Thyroid gland (tissue), 4 donors: Measurements from ENCODE around the gene EFCAB8. TPM values are rescaled to one million over a fixed set of nuclear protein-coding genes. Genes with fewer than 3 reads are reported as not detected.

Experiments used
- DNase-seq, 2 donors: peaks; one replicate each; pipeline ENCODE4 v3.0.0-alpha.2; 2019
- H3K27ac ChIP-seq, 3 donors: fragments of 200-600 bp; sonication (generic); 1 replicate in 2 of 3; 2 replicates in 1 of 3; pipeline ENCODE4 v1.5.1; 2016 to 2019; ENCODE audit warnings: mild to moderate bottlenecking in 1 of 3, moderate library complexity in 1 of 3
- H3K27me3 ChIP-seq: fragments of 200-600 bp; sonication (generic); one replicate; pipeline ENCODE4 v1.5.1; 2019
- H3K36me3 ChIP-seq, 2 donors: fragments of 200-600 bp; sonication (generic); one replicate each; pipeline ENCODE4 v1.5.1; 2016 to 2019
- H3K4me1 ChIP-seq, 2 donors: fragments of 200-600 bp; sonication (generic); one replicate each; pipeline ENCODE4 v1.5.1; 2017 to 2019
- H3K4me3 ChIP-seq, 3 donors: fragments of 200-600 bp; sonication (generic); replicated peaks in 1 of 3; 1 replicate in 2 of 3; 2 replicates in 1 of 3; pipeline ENCODE4 v1.5.1; 2016; ENCODE audit warnings: mild to moderate bottlenecking in 1 of 3
- H3K9me3 ChIP-seq: fragments of 200-600 bp; sonication (generic); one replicate; pipeline ENCODE4 v1.5.1; 2017
- POLR2A ChIP-seq, 2 donors: fragments of 450-650 bp; IDR thresholded peaks; one replicate each; pipeline ENCODE4 v1.6.1; 2017; ENCODE audit warnings: antibody characterized with exemption in 2 of 2, mild to moderate bottlenecking in 2 of 2, moderate library complexity in 1 of 2
- WGBS, 2 donors: methylation state at CpG; one replicate each; pipeline ENCODE4 v1.1.5; 2017; 5-methylcytosine and 5-hydroxymethylcytosine counted together
- intact Hi-C: fragments of 100-400 bp; cut with DNase I; formaldehyde crosslinking; loops from one replicate; pipeline ENCODE4 v1.15.1; 2023
- total RNA-seq, 4 donors: library from RNA; depleted of rRNA; stranded (reverse); fragments of >200 nt; gene quantifications; one replicate each; pipeline ENCODE4 v1.2.3, GENCODE V29; 2016
- TF ChIP-seq, protein P1 (sequence below), 6 experiments: fragments of 200-600 bp in 3 of 6; fragments of 450-650 bp in 3 of 6; sonication (generic) in 3 of 6; IDR thresholded peaks; one replicate each; pipeline ENCODE4 v1.5.1; 2016 to 2019; ENCODE audit warnings: antibody characterized with exemption in 6 of 6, mild to moderate bottlenecking in 2 of 6, inconsistent platforms in 1 of 6, moderate library complexity in 1 of 6

The EFCAB8 gene
- total RNA-seq, 4 donors from 2014 or later: 0.27 to 2.3 TPM; not detected in 2

DNA sequence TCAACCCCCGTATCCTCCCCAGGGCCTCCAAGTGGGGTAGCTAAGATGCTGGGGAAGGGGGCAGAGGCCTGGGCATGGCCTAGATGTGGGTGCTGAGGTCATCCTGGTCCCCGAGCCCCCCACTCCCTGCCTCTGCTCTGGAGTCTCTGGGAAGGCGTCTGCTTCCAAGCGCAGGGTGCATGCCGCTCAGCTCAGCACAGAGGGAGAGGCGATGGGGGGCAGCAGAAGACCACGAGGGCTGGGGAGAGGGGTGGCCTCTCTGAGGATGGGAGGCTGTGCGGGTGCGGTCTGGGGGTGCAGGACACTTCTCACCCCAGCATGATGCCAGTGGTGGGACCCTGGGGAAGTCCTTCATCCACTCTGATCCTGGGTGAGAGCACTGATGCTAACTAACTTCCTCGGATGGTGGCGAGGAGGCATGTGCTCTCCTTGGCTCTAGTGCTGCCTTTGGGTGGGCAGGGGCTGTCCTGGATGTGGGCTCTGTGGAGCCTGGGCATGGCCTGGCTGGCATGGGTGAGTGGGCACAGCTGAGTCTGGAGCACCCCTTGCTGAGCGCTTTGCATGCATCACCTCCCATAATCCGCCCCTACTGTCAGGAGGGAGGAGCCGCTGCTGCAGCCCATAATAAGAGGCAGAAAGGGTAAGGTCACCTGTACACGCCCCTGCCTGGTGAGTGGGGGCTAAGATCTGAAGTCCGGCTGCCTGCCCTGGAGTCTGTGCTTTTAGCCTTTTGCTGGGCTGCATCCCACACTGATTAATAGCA, 34.7 kb downstream of the EFCAB8 start:
- H3K4me3 ChIP-seq: no peak overlapping the region
- TF ChIP-seq POLR2A (IDR thresholded peaks at IDR 0.05): no peak
- TF ChIP-seq, protein P1, sequence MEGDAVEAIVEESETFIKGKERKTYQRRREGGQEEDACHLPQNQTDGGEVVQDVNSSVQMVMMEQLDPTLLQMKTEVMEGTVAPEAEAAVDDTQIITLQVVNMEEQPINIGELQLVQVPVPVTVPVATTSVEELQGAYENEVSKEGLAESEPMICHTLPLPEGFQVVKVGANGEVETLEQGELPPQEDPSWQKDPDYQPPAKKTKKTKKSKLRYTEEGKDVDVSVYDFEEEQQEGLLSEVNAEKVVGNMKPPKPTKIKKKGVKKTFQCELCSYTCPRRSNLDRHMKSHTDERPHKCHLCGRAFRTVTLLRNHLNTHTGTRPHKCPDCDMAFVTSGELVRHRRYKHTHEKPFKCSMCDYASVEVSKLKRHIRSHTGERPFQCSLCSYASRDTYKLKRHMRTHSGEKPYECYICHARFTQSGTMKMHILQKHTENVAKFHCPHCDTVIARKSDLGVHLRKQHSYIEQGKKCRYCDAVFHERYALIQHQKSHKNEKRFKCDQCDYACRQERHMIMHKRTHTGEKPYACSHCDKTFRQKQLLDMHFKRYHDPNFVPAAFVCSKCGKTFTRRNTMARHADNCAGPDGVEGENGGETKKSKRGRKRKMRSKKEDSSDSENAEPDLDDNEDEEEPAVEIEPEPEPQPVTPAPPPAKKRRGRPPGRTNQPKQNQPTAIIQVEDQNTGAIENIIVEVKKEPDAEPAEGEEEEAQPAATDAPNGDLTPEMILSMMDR (IDR thresholded peaks at IDR 0.05): no peak
- H3K36me3 ChIP-seq: no peaks in the 10 kb centered on the region
- H3K27me3 ChIP-seq: no peaks in the 10 kb centered on the region
- no peak for DNase-seq
- peaks cover 0 to 7% of the 10 kb centered on the region in 2 donors for H3K4me1 ChIP-seq
- no peak overlapping the region for H3K27ac ChIP-seq
- intact Hi-C loops: loop anchor here (5.0 kb wide), 1 partner anchor 106 kb away; no protein-coding TSS in a partner anchor
- no peaks in the 10 kb centered on the region for H3K9me3 ChIP-seq
- WGBS, 2 donors: 82 to 94% methylated on average over 10 to 13 of the region's 16 CpGs

DNA sequence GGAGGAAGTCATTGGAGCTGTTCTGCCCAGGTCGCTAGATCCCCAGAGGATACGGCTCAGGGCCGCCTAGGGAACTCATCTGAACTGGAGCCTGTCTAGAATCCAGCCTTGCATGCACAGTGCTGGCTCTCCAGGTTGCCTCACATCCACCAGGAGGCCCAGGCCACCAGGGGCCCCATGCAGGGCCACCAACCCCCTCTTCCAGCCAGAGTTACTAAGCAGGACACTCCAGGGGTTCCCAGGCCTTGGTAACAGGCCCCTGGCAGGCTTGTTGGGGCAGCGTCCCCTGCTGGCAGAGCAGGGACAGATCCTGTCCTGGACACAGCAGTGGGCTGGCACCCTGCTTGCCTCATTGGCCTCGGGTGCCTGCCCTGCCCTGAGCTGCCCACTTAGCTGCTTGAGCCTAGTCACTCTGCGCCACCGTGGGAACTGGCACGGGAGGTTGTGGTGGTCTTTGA, 35.3 kb downstream of the EFCAB8 start:
- no peak overlapping the region for H3K4me3 ChIP-seq
- 68 to 72% methylated on average over 4 to 6 of the region's 8 CpGs for WGBS, 2 donors
- no peak overlapping the region for H3K27ac ChIP-seq
- H3K36me3 ChIP-seq: no peaks in the 10 kb centered on the region
- H3K9me3 ChIP-seq: no peaks in the 10 kb centered on the region
- no peaks in the 10 kb centered on the region for H3K27me3 ChIP-seq
- TF ChIP-seq, protein P1 (IDR thresholded peaks at IDR 0.05): peak in 4 of 6 experiments; percentile 24 to 40 (median 32)
- no peak for TF ChIP-seq POLR2A (IDR thresholded peaks at IDR 0.05)
- peak; percentile 43 to 50 for DNase-seq
- intact Hi-C loops: loop anchor here (5.0 kb wide), 1 partner anchor 107 kb away; no protein-coding TSS in a partner anchor
- peaks cover 0 to 7% of the 10 kb centered on the region in 2 donors for H3K4me1 ChIP-seq

DNA sequence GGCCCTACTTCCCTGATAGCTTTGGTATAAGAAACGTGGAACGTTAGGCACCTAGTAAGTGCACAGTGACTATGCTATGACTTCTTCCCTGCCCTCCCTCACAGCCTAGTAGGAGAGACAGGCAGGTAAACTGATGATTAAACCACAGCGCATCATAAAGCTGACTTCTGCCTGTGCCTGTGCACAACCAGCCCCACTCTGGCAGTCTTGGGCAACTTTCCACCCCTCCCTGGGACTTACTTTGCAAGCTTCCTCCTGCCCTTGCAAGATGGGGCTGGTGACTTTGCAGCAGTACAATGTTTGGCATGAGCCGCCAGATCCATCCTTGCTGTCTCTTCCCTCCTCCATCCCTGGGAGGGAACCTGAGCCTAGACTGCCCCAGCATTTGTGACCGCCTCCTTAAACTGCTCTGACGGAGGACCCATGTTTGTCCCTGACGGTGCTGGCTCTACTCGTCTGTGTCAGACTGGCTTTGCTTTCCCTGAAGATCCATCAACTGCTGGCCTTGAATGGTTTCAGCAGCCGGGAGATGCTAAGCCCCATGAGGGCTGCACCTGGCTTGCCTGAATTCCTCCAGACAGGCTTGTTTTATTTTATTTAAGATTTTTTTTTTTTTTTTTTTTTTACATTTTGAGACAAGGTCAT, 36.1 kb downstream of the EFCAB8 start:
- Histone ChIP-seq H3K27ac (no peak overlapping the region), H3K9me3 (no peaks in the 10 kb centered on the region), H3K4me3 (no peak overlapping the region), H3K36me3 (no peaks in the 10 kb centered on the region), H3K4me1 (peaks cover 0 to 7% of the 10 kb centered on the region in 2 donors), H3K27me3 (no peaks in the 10 kb centered on the region)
- no peak for DNase-seq
- TF ChIP-seq, protein P1 (IDR thresholded peaks at IDR 0.05): no peak
- TF ChIP-seq POLR2A (IDR thresholded peaks at IDR 0.05): no peak
- WGBS, 2 donors: 86 to 97% methylated on average over 9 of the region's 9 CpGs
- intact Hi-C loops: loop anchor here (5.0 kb wide), 2 partner anchors 108 to 197 kb away; no protein-coding TSS in a partner anchor

DNA sequence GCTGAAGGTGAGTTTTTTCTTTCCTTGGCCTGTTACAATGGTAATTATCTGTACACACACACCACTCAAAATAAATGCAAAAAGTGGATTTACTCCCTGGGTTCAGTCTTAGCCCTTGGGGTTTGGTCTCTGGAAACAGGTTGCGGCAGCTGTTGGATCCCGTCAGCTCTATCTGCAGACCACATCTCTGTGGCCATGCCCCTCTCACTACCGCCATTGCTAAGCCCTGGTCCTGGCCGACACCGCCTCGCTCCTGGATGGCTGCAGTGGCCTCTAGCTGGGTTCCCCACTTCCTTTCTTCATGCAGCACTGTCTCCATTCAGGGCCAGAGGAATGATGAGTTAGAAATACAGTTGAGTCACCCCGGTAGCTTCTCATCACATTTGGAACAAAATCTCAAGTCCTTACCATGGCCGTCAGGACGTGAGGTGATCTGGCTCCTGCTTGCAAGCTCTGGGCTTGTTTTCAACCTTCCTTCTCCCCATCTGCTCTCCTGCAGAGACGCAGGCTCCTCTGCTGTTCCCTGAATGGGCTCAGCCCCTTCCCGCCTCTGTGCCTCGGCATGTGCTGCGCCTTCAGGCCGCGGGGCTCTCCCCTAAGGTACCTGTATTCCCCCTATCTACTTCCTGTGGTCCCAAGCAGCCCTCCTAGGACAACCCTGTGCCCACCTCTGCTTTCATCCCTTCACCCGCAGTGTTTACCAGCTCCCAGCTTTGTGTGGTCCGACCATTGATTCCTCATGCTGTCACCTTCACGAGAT, 38.0 kb downstream of the EFCAB8 start:
- DNase-seq: no peak
- peaks cover 0 to 7% of the 10 kb centered on the region in 2 donors for H3K4me1 ChIP-seq
- no peak overlapping the region for H3K27ac ChIP-seq
- no peaks in the 10 kb centered on the region for H3K9me3 ChIP-seq
- WGBS, 2 donors: 95 to 96% methylated on average over 18 of the region's 18 CpGs
- H3K36me3 ChIP-seq: no peaks in the 10 kb centered on the region
- no peak for TF ChIP-seq POLR2A (IDR thresholded peaks at IDR 0.05)
- TF ChIP-seq, protein P1 (IDR thresholded peaks at IDR 0.05): no peak
- intact Hi-C loops: loop anchor here (5.0 kb wide), 1 partner anchor 196 kb away; no protein-coding TSS in a partner anchor
- no peaks in the 10 kb centered on the region for H3K27me3 ChIP-seq
- no peak overlapping the region for H3K4me3 ChIP-seq
